Epithelial cell of proximal tubule (primary cell): ENCODE data around the gene PRCC. TPM values are rescaled to one million over a fixed set of nuclear protein-coding genes. Genes with fewer than 3 reads are reported as not detected.

Experiments used
- DNase-seq: peaks from one replicate; pipeline ENCODE4 v3.0.0-alpha.2; 2011; ENCODE audit warnings: low read depth
- H3K4me3 ChIP-seq: 2 replicates; pipeline ENCODE4 v1.5.1; 2011; ENCODE audit warnings: low read depth, mild to moderate bottlenecking, low read length
- CTCF ChIP-seq: conservative IDR thresholded peaks from 2 replicates; pipeline ENCODE4 v1.5.1; 2012; ENCODE audit warnings: low read depth, mild to moderate bottlenecking, low read length
- total RNA-seq: library from RNA; depleted of rRNA; stranded (reverse); fragments of >200 nt; gene quantifications from 2 replicates; pipeline ENCODE4 v1.2.3, GENCODE V29; 2015

PRCC gene
- total RNA-seq, 1 donor from 2014 or later: 49.5 TPM

- TF ChIP-seq CTCF: no peak
- no peak overlapping the region for H3K4me3 ChIP-seq
- DNase-seq: no peak
These were observed 39.4 kb downstream of the PRCC start for GRCh38 chr1:156806512-156807440.

- TF ChIP-seq CTCF: no peak
- no peak for DNase-seq
- H3K4me3 ChIP-seq: no peak overlapping the region
These were observed 40.3 kb downstream of the PRCC start for GRCh38 chr1:156807627-156808026.

- no peak for TF ChIP-seq CTCF
- no peak for DNase-seq
- no peak overlapping the region for H3K4me3 ChIP-seq
These were observed 41.1 kb downstream of the PRCC start for GRCh38 chr1:156808186-156809030.

- DNase-seq: no peak
- H3K4me3 ChIP-seq: no peak overlapping the region
- TF ChIP-seq CTCF: no peak
These were observed 41.9 kb downstream of the PRCC start for GRCh38 chr1:156809281-156809680.

- TF ChIP-seq CTCF: no peak
- H3K4me3 ChIP-seq: no peak overlapping the region
- DNase-seq: no peak
These were observed 42.5 kb downstream of the PRCC start for GRCh38 chr1:156809711-156810366.

GRCh38 chr1:156811168-156811567 lies 43.8 kb downstream of the PRCC start:
- TF ChIP-seq CTCF: no peak
- no peak overlapping the region for H3K4me3 ChIP-seq
- no peak for DNase-seq
